Prostate gland (tissue), 2 donors: ENCODE measurements around the gene THAP11. TPM values are rescaled to one million over a fixed set of nuclear protein-coding genes. Genes with fewer than 3 reads are reported as not detected.

ENCODE experiments used
- DNase-seq: peaks from one replicate; pipeline ENCODE4 v3.0.0-alpha.2; 2019; ENCODE audit warnings: low spot score
- H3K27ac ChIP-seq, 2 donors: fragments of 200-600 bp; sonication (generic); 2 replicates each; pipeline ENCODE4 v1.5.1; 2017 to 2019
- H3K27me3 ChIP-seq: fragments of 200-600 bp; sonication (generic); replicated peaks from 2 replicates; pipeline ENCODE4 v1.5.1; 2019; ENCODE audit not compliant: insufficient read depth
- H3K36me3 ChIP-seq, 2 donors: fragments of 200-600 bp; sonication (generic); 1 replicate in 1 of 2; 2 replicates in 1 of 2; pipeline versions ENCODE4 v1.5.1 to v1.8.1; 2017 to 2019
- H3K4me1 ChIP-seq: fragments of 200-600 bp; sonication (generic); replicated peaks from 2 replicates; pipeline ENCODE4 v1.5.1; 2019
- H3K4me3 ChIP-seq, 2 donors: fragments of 200-600 bp; sonication (generic); 2 replicates each; pipeline ENCODE4 v1.5.1; 2017 to 2019
- H3K9me3 ChIP-seq: fragments of 200-600 bp; sonication (generic); 2 replicates; pipeline ENCODE4 v1.5.1; 2017
- CTCF ChIP-seq, 4 experiments: fragments of 200-600 bp in 2 of 4; fragments of 450-650 bp in 2 of 4; sonication (generic) in 2 of 4; IDR thresholded peaks; 1 replicate in 3 of 4; 2 replicates in 1 of 4; pipeline ENCODE4 v1.5.1; 2016 to 2019; ENCODE audit warnings: antibody characterized with exemption in 4 of 4, mild to moderate bottlenecking in 2 of 4, moderate library complexity in 2 of 4
- POLR2A ChIP-seq: fragments of 450-650 bp; IDR thresholded peaks from one replicate; pipeline ENCODE4 v1.6.1; 2016; ENCODE audit warnings: antibody characterized with exemption, mild to moderate bottlenecking
- POLR2AphosphoS5 ChIP-seq: sonication (generic); formaldehyde crosslinking; IDR thresholded peaks from one replicate; pipeline ENCODE4 v1.6.1; 2017; ENCODE audit warnings: antibody characterized with exemption
- WGBS: methylation state at CpG from one replicate; pipeline ENCODE4 v1.1.5; 2018; 5-methylcytosine and 5-hydroxymethylcytosine counted together
- intact Hi-C: fragments of 100-400 bp; cut with DNase I; formaldehyde crosslinking; loops from one replicate; pipeline ENCODE4 v1.14.2; 2022
- total RNA-seq, 2 donors: library from RNA; depleted of rRNA; stranded (reverse); fragments of >200 nt; gene quantifications; one replicate each; pipeline ENCODE4 v1.1.0, GENCODE V29; 2016

The THAP11 gene
- total RNA-seq, 2 donors from 2014 or later, result 60.2 to 78.6 TPM

GRCh38 chr16:67825119-67825518 lies 17.0 kb upstream of the THAP11 start:
- intact Hi-C loops, result no loop called here
- Histone ChIP-seq H3K27me3 (no peaks in the 10 kb centered on the region), H3K27ac (no peak overlapping the region), H3K4me3 (no peak overlapping the region), H3K9me3 (no peaks in the 10 kb centered on the region), H3K4me1 (no peaks in the 10 kb centered on the region), H3K36me3 (peaks cover 0 to 14% of the 10 kb centered on the region in 2 donors)
- WGBS, result 82% methylated on average over 8 of the region's 8 CpGs
- TF ChIP-seq POLR2A (no peak), CTCF (IDR thresholded peaks at IDR 0.05) (no peak)
- no peak for DNase-seq

GRCh38 chr16:67825906-67826305 lies 16.2 kb upstream of the THAP11 start:
- 92% methylated on average over 14 of the region's 14 CpGs for WGBS
- intact Hi-C loops, result no loop called here
- peaks cover 0 to 19% of the 10 kb centered on the region in 2 donors for H3K36me3 ChIP-seq
- no peaks in the 10 kb centered on the region for H3K27me3 ChIP-seq
- no peak overlapping the region for H3K4me3 ChIP-seq
- DNase-seq, result no peak
- H3K9me3 ChIP-seq, result no peaks in the 10 kb centered on the region
- no peak overlapping the region for H3K27ac ChIP-seq
- no peaks in the 10 kb centered on the region for H3K4me1 ChIP-seq
- TF ChIP-seq CTCF (IDR thresholded peaks at IDR 0.05) (no peak), POLR2A (no peak), POLR2AphosphoS5 (no peak)

DNA sequence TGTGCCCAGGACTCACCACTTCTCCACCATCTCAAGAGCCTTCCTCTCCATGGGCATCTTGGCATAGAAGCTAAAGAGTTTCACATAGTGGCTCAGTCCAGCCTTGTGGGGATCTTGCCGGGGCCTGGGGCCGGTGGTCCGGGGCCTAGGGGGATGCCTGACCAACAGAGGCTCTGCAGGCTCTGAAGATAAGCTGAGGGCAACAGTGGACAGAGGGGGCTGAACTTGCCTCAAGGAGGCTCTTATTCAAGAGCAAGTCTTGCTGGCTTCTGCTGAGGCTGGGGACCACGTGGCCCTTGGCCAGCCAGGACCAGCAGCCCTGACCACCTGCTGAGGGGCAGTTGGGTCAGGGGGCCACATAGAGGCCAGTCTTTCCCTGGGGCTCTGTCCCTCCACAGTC lies 13.5 kb upstream of the THAP11 start:
- Histone ChIP-seq H3K27ac (no peak overlapping the region), H3K9me3 (no peaks in the 10 kb centered on the region), H3K27me3 (no peaks in the 10 kb centered on the region), H3K4me3 (no peak overlapping the region), H3K36me3 (peaks cover 7 to 28% of the 10 kb centered on the region in 2 donors), H3K4me1 (peaks cover 4% of the 10 kb centered on the region)
- DNase-seq, result no peak
- 97% methylated on average over 4 of the region's 4 CpGs for WGBS
- TF ChIP-seq CTCF (IDR thresholded peaks at IDR 0.05), result no peak
- TF ChIP-seq POLR2AphosphoS5, result no peak
- no peak for TF ChIP-seq POLR2A
- intact Hi-C loops, result no loop called here

GRCh38 chr16:67833030-67833414 lies 9.1 kb upstream of the THAP11 start:
- H3K9me3 ChIP-seq, result no peaks in the 10 kb centered on the region
- no peaks in the 10 kb centered on the region for H3K27me3 ChIP-seq
- no peak for TF ChIP-seq POLR2AphosphoS5
- no peak for TF ChIP-seq CTCF (IDR thresholded peaks at IDR 0.05)
- no peak for TF ChIP-seq POLR2A
- H3K4me1 ChIP-seq, result peaks cover 4% of the 10 kb centered on the region
- intact Hi-C loops, result no loop called here
- 0% methylated on average over 3 of the region's 3 CpGs for WGBS
- H3K36me3 ChIP-seq, result peaks cover 7 to 28% of the 10 kb centered on the region in 2 donors
- DNase-seq, result no peak
- peak overlapping the region; percentile 70 to 77 for H3K4me3 ChIP-seq
- H3K27ac ChIP-seq, result peak overlapping the region; percentile 41 to 60

DNA sequence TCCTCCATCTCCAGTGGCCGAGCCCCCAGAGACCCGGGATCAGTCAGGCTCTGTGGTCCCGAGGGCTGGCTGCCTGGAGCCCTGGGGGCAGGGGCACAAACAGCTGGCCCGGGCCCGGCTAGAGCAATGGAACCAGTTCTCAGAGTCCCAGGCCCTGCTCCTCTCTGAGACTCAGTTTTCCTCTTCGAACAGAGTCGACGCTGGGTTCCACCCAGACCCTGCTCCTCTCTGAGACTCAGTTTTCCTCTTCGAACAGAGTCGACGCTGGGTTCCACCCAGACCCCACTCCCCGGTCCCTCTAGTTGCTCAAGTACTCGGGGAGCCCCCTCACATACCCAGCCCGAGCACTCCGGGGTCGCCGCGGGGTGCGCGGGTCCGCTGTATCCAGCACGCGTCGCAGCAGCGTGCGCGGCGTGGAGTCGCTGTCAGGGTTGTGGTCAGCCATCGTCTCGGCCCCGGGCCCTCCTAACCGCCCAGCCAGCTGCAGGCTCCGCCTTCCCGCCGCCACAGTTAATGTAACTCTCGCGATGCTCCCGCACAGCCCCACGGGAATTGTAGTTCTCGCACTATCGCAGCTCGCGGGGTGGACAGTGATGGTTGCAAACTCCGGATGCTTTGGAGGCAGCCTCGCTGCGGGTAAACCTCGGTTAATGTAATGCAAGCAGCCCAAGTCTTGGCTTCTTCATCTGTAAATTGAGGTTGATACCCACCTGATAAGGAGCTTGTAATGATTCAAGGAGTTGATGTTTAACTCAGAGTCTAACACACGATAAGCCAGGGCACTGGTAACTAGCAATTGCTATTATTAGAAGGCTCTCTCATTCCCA lies 8.5 kb upstream of the THAP11 start:
- WGBS, result under 1% methylated on average over 49 of the region's 49 CpGs
- no peaks in the 10 kb centered on the region for H3K27me3 ChIP-seq
- peak; percentile 88 for DNase-seq
- intact Hi-C loops, result no loop called here
- peak overlapping the region; percentile 41 to 60 for H3K27ac ChIP-seq
- TF ChIP-seq POLR2AphosphoS5 (peak; percentile 94), POLR2A (peak; percentile 74), CTCF (IDR thresholded peaks at IDR 0.05) (no peak)
- no peaks in the 10 kb centered on the region for H3K9me3 ChIP-seq
- H3K4me1 ChIP-seq, result peaks cover 4% of the 10 kb centered on the region
- peaks cover 7 to 28% of the 10 kb centered on the region in 2 donors for H3K36me3 ChIP-seq
- peak overlapping the region; percentile 70 to 77 for H3K4me3 ChIP-seq
